SK-N-SH treated with all-trans-retinoic acid at 6 μM for 48 hours (cell line): Measurements from ENCODE around the gene R3HDML.

Experiments
- ATAC-seq: fragments of 200-7000 bp; cut with Tn5 transposase; 3 replicates; pipeline ENCODE4 v1.9.1; 2020; ENCODE audit warnings: mild to moderate bottlenecking, moderate library complexity
- ARNTL ChIP-seq: fragments of 450-650 bp; formaldehyde crosslinking; IDR thresholded peaks from 2 replicates; pipeline ENCODE4 v1.5.0; 2020; ENCODE audit warnings: low read depth, mild to moderate bottlenecking, moderate library complexity, borderline replicate concordance
- BACH2 ChIP-seq: fragments of 250-450 bp; sonication (Bioruptor Pico); IDR thresholded peaks from 2 replicates; pipeline ENCODE4 v1.9.0; 2021; ENCODE audit warnings: mild to moderate bottlenecking, borderline replicate concordance
- CREB5 ChIP-seq: fragments of 250-450 bp; sonication (Bioruptor Pico); IDR thresholded peaks from 2 replicates; pipeline ENCODE4 v1.5.1; 2020; ENCODE audit warnings: low read depth, mild to moderate bottlenecking, moderate library complexity
- CSDC2 ChIP-seq: fragments of 250-450 bp; sonication (Bioruptor Pico); IDR thresholded peaks from 2 replicates; pipeline ENCODE4 v1.5.0; 2020; ENCODE audit warnings: mild to moderate bottlenecking, moderate library complexity
- ESRRG ChIP-seq: fragments of 250-450 bp; sonication (Bioruptor Pico); IDR thresholded peaks from 2 replicates; pipeline ENCODE4 v1.6.1; 2021; ENCODE audit warnings: mild to moderate bottlenecking
- ISL1 ChIP-seq: fragments of 250-450 bp; sonication (Bioruptor Pico); IDR thresholded peaks from 2 replicates; pipeline ENCODE4 v2.1.2; 2022; ENCODE audit warnings: mild to moderate bottlenecking, moderate library complexity
- PPARA ChIP-seq: fragments of 250-450 bp; sonication (Bioruptor Pico); IDR thresholded peaks from 2 replicates; pipeline ENCODE4 v1.5.0; 2020; ENCODE audit warnings: mild to moderate bottlenecking, borderline replicate concordance
- RARB ChIP-seq: fragments of 250-450 bp; sonication (Bioruptor Pico); IDR thresholded peaks from 2 replicates; pipeline ENCODE4 v1.8.0; 2021; ENCODE audit warnings: mild to moderate bottlenecking, moderate library complexity
- SNAI2 ChIP-seq: fragments of 250-450 bp; sonication (Bioruptor Pico); IDR thresholded peaks from 2 replicates; pipeline ENCODE4 v1.5.0; 2020; ENCODE audit warnings: mild to moderate bottlenecking, moderate library complexity
- TCF4 ChIP-seq: fragments of 250-450 bp; sonication (Bioruptor Pico); IDR thresholded peaks from 2 replicates; pipeline ENCODE4 v1.8.0; 2021; ENCODE audit warnings: mild to moderate bottlenecking, moderate library complexity, borderline replicate concordance
- TOX ChIP-seq: fragments of 250-450 bp; sonication (Bioruptor Pico); IDR thresholded peaks from 2 replicates; pipeline ENCODE4 v1.8.0; 2021; ENCODE audit warnings: mild to moderate bottlenecking, moderate library complexity, borderline replicate concordance
- TSHZ2 ChIP-seq: fragments of 250-450 bp; sonication (Bioruptor Pico); IDR thresholded peaks from 2 replicates; pipeline ENCODE4 v1.5.0; 2020; ENCODE audit warnings: mild to moderate bottlenecking, moderate library complexity
- ZC3H10 ChIP-seq: fragments of 250-450 bp; sonication (Bioruptor Pico); IDR thresholded peaks from 2 replicates; pipeline ENCODE4 v1.5.1; 2021; ENCODE audit warnings: mild to moderate bottlenecking, moderate library complexity
- ZFP3 ChIP-seq: fragments of 250-450 bp; sonication (Bioruptor Pico); IDR thresholded peaks from 2 replicates; pipeline ENCODE4 v1.5.0; 2020; ENCODE audit warnings: mild to moderate bottlenecking, moderate library complexity
- ZFP30 ChIP-seq: fragments of 450-650 bp; formaldehyde crosslinking; IDR thresholded peaks from 2 replicates; pipeline ENCODE4 v1.5.0; 2022; ENCODE audit warnings: mild to moderate bottlenecking, moderate library complexity
- ZNF565 ChIP-seq: fragments of 450-650 bp; formaldehyde crosslinking; conservative IDR thresholded peaks from 2 replicates; pipeline ENCODE4 v1.5.0; 2020; ENCODE audit warnings: low read depth, mild to moderate bottlenecking, moderate library complexity
- ZNF70 ChIP-seq: fragments of 450-650 bp; formaldehyde crosslinking; IDR thresholded peaks from 2 replicates; pipeline ENCODE4 v1.5.0; 2020; ENCODE audit warnings: mild to moderate bottlenecking, moderate library complexity
- TF ChIP-seq, protein P1 (sequence below): fragments of 250-450 bp; sonication (Bioruptor Pico); IDR thresholded peaks from 2 replicates; pipeline ENCODE4 v1.8.0; 2020; ENCODE audit warnings: mild to moderate bottlenecking, moderate library complexity, borderline replicate concordance
- TF ChIP-seq, protein P2 (sequence below): fragments of 250-450 bp; sonication (Bioruptor Pico); IDR thresholded peaks from 2 replicates; pipeline ENCODE4 v1.8.0; 2021; ENCODE audit warnings: low read depth, mild to moderate bottlenecking, moderate library complexity, borderline replicate concordance
- TF ChIP-seq, protein P3 (sequence below): fragments of 250-450 bp; sonication (Bioruptor Pico); IDR thresholded peaks from 2 replicates; pipeline ENCODE4 v1.5.1; 2021; ENCODE audit warnings: mild to moderate bottlenecking, moderate library complexity

Gene R3HDML

GRCh38 chr20:44396369-44397130 is 59.7 kb downstream of the R3HDML start:
- no peak for ATAC-seq

GRCh38 chr20:44398335-44398734 is 61.5 kb downstream of the R3HDML start:
- no peak for ATAC-seq
- TF ChIP-seq RARB (CRISPR knock-in tag) = no peak
- TF ChIP-seq, protein P1, sequence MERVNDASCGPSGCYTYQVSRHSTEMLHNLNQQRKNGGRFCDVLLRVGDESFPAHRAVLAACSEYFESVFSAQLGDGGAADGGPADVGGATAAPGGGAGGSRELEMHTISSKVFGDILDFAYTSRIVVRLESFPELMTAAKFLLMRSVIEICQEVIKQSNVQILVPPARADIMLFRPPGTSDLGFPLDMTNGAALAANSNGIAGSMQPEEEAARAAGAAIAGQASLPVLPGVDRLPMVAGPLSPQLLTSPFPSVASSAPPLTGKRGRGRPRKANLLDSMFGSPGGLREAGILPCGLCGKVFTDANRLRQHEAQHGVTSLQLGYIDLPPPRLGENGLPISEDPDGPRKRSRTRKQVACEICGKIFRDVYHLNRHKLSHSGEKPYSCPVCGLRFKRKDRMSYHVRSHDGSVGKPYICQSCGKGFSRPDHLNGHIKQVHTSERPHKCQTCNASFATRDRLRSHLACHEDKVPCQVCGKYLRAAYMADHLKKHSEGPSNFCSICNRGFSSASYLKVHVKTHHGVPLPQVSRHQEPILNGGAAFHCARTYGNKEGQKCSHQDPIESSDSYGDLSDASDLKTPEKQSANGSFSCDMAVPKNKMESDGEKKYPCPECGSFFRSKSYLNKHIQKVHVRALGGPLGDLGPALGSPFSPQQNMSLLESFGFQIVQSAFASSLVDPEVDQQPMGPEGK (CRISPR knock-in tag) = no peak
- TF ChIP-seq ISL1 (CRISPR knock-in tag) = no peak
- TF ChIP-seq TSHZ2 (CRISPR knock-in tag) = no peak
- no peak for TF ChIP-seq SNAI2 (CRISPR knock-in tag)
- TF ChIP-seq ZFP30 (CRISPR knock-in tag) = no peak
- TF ChIP-seq CSDC2 = no peak
- TF ChIP-seq ZNF565 = no peak
- no peak for TF ChIP-seq TOX (CRISPR knock-in tag)

More at GRCh38 chr20:44396369-44397130, 59.7 kb downstream of the R3HDML start:
- TF ChIP-seq ZC3H10 (CRISPR knock-in tag) = no peak
- TF ChIP-seq, protein P2, sequence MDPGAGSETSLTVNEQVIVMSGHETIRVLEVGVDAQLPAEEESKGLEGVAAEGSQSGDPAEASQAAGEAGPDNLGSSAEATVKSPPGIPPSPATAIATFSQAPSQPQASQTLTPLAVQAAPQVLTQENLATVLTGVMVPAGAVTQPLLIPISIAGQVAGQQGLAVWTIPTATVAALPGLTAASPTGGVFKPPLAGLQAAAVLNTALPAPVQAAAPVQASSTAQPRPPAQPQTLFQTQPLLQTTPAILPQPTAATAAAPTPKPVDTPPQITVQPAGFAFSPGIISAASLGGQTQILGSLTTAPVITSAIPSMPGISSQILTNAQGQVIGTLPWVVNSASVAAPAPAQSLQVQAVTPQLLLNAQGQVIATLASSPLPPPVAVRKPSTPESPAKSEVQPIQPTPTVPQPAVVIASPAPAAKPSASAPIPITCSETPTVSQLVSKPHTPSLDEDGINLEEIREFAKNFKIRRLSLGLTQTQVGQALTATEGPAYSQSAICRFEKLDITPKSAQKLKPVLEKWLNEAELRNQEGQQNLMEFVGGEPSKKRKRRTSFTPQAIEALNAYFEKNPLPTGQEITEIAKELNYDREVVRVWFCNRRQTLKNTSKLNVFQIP (CRISPR knock-in tag) = no peak
- no peak for TF ChIP-seq ZFP30 (CRISPR knock-in tag)
- TF ChIP-seq ESRRG (CRISPR knock-in tag) = no peak
- TF ChIP-seq PPARA (CRISPR knock-in tag) = no peak
- no peak for TF ChIP-seq ZNF70 (CRISPR knock-in tag)
- no peak for TF ChIP-seq SNAI2 (CRISPR knock-in tag)
- no peak for TF ChIP-seq ISL1 (CRISPR knock-in tag)
- no peak for TF ChIP-seq TOX (CRISPR knock-in tag)
- TF ChIP-seq, protein P3, sequence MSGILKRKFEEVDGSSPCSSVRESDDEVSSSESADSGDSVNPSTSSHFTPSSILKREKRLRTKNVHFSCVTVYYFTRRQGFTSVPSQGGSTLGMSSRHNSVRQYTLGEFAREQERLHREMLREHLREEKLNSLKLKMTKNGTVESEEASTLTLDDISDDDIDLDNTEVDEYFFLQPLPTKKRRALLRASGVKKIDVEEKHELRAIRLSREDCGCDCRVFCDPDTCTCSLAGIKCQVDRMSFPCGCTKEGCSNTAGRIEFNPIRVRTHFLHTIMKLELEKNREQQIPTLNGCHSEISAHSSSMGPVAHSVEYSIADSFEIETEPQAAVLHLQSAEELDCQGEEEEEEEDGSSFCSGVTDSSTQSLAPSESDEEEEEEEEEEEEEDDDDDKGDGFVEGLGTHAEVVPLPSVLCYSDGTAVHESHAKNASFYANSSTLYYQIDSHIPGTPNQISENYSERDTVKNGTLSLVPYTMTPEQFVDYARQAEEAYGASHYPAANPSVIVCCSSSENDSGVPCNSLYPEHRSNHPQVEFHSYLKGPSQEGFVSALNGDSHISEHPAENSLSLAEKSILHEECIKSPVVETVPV = no peak
- no peak for TF ChIP-seq TCF4 (CRISPR knock-in tag)
- no peak for TF ChIP-seq ARNTL (CRISPR knock-in tag)
- TF ChIP-seq ZFP3 (CRISPR knock-in tag) = no peak
- TF ChIP-seq CREB5 (CRISPR knock-in tag) = no peak
- TF ChIP-seq ZNF565 = no peak
- TF ChIP-seq TSHZ2 (CRISPR knock-in tag) = no peak
- TF ChIP-seq RARB (CRISPR knock-in tag) = no peak
- TF ChIP-seq BACH2 (CRISPR knock-in tag) = no peak
- TF ChIP-seq, protein P1 (CRISPR knock-in tag) = no peak
